Hepatic stellate cell (primary cell): ENCODE measurements around the gene ILK.

Experiments
- DNase-seq: peaks from one replicate; pipeline ENCODE4 v3.0.0; 2011; ENCODE audit warnings: low spot score

ILK gene

DNA sequence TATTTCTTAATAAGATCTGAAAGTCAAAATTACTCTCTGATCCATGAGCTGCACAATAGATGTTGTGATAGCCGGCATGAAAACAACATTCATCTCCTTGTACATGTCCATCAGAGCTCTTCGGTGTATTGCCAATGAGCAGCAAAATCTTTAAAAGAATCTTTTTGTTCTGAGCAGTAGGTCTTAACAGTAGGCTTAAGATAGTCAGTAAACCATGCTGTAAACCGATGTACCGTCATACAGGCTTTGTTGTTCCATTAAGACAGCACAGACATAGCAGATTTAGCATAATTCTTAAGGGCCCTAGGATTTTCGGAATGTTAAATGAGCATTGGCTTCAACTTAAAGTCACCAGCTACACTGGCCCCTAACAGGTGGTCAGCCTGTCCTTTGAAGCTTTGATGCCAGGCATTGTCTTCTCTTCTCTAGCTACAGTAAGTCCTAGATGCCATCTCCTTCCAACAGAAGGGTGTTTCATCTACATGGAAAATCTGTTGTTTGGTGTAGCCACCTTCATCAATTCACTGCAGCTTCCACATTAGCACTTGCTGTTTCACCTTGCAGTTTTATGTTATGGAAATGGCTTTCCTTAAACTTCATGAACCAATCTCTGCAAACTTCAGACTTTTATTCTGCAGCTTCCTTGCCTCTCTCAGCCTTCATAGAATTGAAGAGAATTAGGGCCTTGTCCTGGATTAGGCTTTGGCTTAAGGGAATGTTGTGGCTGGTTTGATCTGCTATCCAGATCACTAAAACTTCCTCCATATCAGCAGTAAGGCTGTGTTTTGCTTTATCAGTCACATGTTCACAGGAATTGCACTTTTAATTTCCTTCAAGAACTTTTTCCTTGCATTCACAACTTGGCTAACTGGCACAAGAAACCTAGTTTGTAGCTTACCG lies 28.5 kb upstream of the ILK start:
- DNase-seq, result no peak

DNA sequence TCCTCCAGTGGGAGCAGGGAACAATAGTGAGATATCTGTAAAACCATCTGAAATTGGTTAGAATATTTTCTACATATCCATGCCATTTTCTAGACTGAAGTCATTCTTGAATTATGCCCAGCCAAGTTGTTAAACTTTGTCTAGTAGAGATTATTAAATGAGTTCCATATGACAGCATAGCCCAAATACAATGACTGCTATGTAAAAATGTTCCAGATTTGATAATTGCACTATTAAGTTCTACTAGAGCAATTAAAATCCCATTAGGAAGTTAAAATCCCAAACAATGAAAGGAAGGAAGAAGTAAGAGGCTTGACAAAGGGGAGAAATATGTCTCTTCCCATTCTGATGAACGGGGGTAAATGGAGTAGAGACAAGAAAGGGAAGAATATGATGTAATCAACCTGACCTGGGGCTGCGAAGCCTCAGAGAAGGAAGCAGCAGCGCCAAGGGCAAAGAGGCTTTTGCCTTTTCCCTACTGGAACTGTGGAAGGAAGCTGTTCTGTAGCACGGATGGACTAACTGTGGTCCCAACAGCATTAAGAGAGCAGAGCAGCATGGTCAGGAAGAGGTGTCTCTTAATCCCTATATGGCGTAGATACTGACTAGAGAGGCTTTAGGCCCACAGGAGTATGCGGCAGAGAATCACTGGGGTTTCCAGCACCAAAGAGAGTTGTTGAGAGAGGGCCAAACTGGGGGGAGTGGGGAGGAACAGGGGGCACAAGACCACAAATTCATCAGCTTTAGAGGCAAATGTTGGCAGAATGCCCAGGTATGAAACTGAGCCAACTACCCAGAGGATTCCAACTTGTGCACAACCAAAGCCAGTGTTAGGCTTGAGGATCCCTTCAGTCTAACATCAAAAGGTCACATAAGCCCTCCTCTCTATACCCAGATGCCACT lies 26.9 kb upstream of the ILK start:
- no peak for DNase-seq

DNA sequence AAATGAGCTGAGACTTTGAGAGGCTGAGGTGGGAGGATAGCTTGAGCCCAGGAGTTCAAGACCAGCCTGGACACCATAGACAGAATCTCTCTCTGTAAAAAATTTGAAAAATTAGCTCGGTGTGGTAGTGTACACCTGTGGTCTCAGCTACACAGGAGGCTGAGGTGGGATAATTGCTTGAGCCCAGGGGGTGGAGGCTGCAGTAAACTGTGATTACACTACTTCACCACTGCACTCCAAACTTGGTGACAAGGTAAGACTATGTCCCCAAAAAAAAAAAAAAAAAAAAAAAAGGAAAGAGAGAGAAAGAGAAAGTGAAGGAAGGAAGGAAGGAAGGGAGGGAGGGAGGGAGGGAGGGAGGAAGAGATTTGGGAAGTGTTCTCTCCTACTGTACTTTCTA lies 25.4 kb upstream of the ILK start:
- DNase-seq, result no peak

DNA sequence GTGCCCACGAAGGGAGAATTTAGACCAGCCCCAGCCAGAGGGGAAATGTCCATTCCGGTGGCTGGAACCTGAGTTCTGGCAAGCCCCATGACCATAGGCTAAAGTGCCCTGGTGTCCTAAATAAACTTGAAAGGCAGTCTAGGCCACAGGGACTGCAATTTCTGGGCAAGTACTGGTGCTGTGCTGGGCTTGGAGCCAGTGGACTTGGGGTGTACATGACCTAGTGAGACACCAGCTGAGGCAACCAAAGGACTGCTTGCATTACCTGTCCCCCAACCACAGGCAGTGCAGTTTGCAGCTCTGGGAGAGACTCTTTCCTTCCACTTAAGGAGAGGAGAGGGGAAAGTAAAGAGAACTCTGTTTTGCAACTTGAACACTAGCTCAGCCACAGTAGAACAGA lies 23.9 kb upstream of the ILK start:
- no peak for DNase-seq

DNA sequence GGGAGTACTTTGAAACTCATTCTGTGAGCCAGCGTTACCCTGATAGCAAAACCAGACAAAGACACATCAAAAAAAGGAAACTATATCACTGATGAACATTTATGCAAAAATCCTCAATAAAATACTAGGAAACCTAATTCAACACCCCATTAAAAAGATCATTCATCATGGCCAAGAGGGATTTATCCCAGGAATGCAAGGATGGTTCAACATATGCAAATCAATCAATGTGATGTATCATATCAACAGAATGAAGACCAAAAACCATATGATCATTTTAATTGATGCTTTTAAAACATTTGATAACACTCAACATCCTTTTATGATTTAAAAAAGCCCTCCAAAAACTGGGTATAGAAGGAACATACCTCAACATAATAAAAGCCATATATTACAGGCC lies 20.0 kb upstream of the ILK start:
- no peak for DNase-seq

DNA sequence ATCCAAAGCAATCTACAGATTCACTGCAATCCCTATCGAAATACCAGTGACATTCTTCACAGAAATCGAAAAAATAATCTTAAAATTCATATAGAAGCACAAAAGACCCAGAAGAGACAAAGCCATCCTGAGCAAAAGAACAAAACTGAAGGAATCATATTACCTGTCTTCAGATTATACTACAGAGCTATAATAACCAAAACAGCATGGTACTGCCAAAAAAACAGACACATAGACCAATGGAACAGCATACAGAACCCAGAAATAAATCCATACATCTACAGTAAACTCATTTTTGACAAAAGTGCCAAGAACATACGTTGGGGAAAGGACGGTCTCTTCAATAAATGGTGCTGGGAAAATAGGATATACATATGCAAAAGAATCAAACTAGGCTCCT lies 19.0 kb upstream of the ILK start:
- no peak for DNase-seq

DNA sequence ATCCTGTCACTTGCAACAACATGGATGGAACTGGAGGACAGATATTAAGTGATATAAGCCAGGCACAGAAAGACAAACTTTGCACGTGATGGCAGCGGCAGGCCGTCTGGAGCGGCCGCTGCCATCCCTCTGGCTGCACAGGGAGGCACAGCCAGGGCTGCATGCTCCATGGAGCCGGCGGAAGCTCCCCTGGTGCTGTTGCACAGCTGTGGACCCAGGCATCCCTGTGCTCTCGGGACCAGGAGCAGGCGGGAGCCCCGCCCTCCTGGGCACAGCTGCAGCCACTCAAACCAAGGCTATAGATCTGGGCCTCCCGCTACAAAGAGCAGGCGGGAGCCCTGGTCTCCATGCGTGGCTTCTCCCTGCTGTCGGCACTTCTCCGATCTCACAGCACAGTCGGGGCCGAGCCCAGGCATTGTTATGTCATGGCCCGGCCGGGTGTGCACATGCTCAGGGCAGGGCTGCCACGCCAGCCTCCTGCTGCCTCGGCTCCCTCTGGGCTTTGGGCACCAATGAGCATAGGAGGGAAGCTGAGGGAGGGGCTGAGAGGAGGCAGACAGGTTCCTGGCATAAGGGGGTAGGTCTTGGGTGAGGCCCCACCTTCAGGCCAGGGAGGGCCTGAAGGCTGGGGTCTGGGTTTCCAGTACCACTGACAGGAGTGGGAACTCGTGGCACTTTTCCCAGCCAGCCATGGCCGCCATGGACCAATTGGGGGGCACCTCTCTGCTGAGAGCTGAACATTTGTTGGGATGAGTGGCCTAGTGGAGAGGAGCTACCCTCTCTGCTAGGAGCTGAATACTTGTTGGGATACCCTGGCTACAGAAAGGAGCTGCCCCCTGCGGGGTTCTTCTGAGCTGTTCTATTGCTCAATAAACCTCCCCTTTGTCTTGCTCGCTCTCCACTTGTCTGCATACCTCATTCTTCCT lies 16.9 kb upstream of the ILK start:
- DNase-seq, result no peak

DNA sequence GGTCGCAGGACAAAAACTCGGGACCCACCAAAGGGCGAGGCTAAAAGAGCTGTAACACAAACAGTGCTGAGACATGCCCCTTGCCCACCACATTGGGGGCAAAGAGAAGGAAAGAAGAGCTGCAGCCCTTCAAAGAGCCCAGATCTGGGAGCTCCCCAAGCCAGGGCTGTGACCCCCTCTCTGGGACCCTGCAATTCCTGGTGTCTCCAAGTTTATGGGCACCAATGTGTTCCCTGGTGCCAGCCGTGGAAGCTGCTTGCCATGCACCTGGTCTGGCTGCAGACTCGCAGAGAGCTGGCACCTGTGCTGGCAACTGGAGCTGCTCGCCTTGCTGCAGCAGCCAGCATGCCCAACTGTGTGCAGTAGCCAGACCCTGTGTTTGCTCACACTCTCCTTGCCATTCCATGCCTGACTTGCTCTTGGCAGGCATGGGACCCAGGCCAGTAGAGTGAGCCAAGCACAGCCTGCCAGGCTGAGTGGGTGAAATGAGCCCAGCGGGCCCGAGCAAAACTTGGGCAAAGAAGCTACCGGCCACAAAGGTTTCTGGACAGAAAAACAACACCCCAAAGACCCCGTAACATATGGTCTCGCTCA lies 16.1 kb upstream of the ILK start:
- no peak for DNase-seq

DNA sequence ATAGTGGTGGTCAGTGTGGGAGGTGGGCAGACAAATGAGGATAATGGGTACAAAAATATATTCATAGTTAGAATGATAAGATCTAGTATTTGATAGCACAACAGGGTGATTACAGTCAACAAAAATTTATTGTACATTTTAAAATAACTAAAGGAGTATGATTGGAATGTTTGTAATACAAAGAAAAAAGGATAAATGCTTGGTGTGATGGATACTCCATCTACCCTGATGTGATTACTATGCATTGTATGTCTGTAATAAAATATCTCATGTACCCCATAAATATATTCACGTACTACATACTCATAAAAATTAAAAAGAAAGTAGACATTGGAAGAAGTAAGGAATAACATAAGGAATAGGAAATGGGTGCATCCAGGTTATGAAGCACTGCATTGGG lies 15.6 kb upstream of the ILK start:
- DNase-seq, result no peak

DNA sequence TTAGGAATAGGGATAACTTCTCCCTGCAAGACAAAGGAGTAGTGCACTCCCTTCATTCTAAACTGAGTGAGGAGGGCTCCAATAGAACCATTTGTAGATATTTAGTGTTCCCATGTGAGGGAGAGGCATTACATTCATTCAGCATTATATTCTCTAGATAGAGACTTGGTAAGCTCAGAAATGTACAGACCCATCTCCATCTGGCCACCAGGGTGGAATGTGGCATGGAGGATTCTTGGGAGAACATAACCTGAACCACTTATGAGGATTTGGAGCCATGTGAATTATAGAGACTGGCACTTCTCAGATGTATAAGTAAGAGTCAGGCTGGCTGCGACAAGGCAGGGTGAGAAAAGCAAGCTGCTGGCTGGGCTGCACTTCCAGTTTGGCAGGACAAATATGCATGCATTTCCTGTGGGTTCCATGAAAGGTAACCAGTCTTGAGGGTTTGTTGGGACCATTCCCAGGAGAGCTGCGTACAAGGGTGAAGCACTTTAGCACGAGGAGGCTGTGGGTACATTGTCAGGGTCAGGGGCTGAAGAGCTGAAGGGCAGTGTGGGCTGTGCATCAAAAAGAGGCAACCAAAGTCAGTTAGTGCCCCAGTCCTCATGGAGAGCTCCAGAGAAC lies 9.3 kb upstream of the ILK start:
- no peak for DNase-seq

DNA sequence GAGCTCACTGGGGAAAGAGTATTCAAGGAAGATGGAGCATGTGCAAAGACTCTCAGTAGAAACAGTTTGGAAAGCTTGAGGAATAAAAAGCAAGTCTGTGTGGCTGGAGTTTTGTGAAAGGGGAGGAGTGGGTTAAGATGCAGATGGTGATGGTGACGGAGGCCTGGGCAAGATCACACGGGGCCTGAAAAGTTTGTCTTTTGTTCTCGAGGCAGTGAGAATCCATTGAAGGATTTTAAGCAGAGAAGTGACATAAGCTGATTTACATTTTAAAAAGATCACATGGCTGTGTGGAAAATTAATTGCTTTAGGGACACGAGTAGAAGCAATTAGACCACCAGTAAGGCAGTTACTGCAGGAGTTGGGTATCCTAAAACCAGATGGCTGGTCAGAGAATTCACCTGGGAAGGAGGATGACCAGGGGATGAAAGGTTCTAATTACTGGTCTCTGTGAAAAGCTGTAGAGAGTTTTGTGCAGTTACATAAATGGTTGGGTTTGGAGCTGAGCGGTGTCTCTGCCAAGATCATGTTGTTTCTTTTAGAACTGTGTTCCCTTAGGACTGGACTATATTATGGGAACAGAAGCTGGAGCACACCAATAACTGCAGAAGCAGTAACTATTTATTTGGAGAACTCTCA lies 7.2 kb upstream of the ILK start:
- DNase-seq, result no peak

DNA sequence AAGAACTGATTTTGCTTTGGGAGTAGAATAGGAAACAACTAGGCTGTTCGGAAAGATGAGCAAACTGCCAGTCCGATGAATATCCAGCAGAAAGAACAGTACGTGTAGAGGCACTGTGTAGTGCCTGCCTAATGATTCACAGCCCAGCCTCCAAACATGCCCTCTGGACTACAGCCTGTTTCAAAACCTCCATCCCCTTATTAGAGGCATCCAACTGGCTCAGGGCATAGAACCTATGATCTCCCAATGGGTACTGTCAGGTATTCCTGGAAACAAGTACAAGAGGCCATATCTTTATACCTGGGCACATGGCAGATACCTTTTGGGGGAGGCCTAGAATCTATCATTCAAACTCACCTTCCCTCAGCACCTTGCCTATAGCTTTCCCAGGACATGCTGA lies 5.0 kb upstream of the ILK start:
- no peak for DNase-seq

DNA sequence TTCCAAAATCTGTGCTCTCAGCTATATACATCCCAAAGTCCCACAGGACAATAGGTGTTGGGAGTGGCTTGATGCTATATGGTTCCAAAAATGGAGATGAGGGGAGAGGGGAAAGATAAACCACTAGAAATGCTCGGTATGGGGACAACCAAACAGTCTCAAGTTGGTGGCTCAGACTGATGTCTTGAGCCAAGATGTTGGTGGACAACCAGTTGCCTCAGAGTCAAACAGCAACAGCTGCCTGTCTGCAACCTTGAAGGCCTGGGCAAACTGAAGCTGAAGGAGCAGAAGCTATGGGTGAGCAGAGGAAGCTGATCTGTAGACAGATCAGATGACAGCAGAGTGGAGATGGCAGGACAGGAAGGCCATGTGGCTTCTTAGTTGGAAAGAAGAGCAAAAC lies 4.1 kb upstream of the ILK start:
- no peak for DNase-seq

DNA sequence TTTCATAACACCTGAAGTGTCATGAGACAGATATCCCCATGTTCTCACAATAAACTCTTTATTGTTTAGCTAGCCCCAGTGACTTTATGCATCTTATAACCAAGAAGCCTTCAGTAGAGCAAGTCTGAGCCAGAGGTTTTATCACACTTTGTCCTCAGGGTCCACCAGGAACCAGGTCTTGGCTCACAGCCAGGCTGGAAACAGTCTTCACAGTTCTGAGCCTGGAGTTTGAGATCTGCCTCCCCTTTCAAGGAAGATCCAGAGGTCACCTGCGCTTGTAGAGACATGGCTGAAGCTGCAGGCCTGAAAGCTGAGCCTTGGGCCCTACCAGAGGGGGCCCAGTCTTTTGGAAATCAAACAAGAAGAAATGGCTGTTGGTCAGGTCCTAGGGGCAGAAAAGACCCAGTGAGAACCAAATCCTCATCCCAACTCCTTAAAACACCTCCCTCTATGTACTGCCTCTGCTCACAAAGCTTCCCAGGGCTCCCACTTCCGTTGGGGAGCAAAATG lies 3.6 kb upstream of the ILK start:
- DNase-seq, result no peak

DNA sequence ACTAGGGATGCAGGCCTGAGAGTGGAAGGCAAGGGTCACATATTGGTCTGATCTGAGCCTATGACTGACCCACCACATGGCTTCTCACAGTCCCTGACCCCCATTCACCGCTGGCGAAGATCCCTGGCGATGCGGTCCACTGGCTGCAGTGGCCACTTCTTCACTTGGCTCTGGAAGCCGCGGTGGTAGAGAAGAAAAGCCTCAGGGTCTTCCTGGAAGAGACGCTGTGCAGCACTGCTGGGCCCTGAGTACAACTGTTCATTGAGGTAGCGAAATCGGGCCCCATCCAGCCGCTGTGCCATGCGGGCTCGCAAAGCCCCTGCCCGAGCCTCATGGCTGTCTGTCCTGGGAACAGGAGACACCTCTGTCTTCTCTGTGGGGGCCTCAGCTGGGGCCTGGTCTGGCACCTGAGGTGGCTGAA lies 2.5 kb upstream of the ILK start:
- DNase-seq, result no peak

DNA sequence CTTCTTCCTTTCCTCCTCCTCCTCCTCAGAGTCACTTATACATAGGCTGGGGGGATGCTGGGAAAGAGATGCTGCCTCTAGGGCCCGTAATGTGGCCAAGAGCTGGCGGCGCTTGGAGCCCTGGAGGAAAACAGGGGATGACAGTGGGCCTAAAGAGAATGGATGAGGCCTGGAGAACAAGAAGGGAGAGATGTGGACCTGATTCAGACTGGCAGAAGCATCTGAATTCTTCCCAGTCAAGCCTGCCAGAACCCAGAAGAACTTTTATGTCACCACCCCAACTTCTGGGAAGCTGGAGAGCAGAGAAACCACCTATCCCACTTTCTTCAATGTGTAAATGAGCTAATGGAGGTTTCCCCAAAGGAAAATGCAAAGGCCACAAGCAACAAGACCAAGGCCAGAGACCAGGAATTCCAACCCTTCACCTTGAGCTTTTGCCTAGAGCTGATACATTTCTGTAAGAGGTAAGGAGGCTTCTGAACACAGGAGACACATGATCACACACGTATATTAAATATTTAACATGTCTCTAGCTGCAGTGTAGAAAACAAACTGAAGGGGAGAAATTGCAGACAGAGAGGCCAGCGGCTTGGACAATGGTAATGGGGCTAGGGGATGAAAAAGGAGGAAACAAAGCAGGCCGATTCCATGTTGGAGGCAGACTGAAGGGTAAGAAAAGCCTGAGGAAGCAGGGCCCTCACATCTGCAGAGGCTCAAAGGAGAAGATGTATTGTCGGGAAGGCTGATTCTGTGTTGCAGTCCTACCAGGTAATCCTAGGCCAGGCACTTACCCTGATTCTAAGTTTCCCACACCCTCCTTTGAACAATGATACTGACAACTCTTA lies 1.3 kb upstream of the ILK start:
- DNase-seq, result no peak

DNA sequence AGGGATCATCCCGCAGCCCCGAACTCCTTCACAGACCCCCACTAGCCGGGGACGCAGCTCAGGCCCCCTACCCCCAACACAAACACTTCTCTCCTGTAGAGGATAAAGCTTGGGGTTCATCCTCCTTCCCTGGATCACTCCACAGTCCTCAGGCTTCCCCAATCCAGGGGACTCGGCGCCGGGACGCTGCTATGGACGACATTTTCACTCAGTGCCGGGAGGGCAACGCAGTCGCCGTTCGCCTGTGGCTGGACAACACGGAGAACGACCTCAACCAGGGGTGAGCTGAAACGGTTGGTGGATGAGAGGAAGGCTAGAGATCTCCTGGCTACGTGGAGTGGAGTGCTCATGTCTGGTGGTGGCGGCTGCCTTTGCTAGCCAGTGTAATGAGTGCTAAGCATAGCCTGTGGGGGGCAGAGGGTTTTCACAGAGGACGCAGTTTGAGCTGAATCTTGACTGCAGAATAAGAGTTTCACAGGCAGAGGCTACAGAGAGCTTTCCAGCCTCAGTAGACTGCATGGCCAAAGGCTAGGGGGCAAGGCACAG lies 580 bp downstream of the ILK start:
- DNase-seq, result peak; percentile 78

DNA sequence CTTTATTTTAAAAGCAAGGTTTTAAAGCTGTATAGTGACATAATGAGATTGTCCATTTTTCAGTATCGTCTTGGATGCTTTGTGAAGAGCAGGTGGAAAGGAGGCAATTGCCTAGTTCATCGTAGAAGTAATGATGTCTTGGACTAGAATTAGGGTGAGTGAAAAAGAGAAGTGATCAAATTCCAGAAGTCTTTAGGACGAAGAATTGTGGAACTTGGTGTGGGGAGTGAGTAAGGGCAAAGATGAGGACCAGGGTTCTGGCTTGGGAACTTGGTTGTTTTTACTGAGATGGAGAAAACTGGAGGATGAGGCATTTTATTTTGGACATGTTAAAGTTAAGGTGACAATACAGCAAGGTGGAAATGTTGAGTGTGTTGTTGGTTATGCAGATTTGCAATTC lies 1.2 kb downstream of the ILK start:
- no peak for DNase-seq

DNA sequence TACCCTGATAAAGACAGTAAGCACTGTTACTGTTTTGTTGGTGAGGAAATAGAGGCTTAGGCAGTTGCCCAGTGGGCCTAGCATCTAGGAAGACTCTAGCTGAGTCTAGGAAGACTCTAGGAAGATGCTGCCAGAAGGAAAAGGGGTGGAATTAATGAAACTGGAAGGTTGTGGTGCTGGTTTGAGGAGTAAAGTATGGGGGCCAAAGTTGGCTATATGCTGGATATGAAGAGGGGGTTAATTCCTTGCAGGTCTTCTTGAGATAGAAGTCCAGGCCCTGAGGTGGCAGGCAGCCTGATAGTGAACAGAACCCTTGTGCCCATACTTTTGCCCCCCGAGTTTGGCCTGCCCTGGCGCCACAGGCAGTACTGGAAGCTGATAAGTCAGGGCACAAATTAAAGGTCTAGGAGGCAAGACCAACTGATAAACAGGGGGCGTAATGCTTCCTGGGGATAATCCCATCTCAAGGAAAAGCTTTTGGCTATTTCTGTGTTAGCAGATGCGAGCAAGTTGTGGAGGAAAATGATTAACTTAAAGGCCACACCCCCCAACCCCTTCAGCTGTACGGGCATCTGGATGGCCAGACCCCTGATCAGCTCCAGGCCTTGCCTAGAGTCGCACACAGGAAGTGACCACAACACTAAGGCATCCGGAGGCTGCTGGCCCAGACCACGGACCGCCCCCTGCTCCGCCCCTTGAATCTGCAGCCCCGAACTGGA lies 3.1 kb downstream of the ILK start:
- DNase-seq, result peak; percentile 96
